H1 (cell line): ENCODE results near the gene XCL1. TPM values are rescaled to one million over a fixed set of nuclear protein-coding genes. Genes with fewer than 3 reads are reported as not detected.
A peak's percentile ranks its signal among the peaks of the same experiment; 100 is the strongest.

ENCODE experiments used
- CTCF ChIA-PET: fragments of 300-600 bp; sonication (Branson Sonifier 250); formaldehyde crosslinking; loops from one replicate; lab custom pipeline; 2021; ENCODE audit not compliant: partially characterized antibody; lab: Charles Lee
- POLR2A ChIA-PET: fragments of 300-600 bp; sonication (Branson Sonifier 250); formaldehyde crosslinking; loops from one replicate; lab custom pipeline; 2021; ENCODE audit warnings: inconsistent platforms; ENCODE audit not compliant: partially characterized antibody; lab: Charles Lee
- DNase-seq, 2 experiments: peaks; one replicate each; pipeline versions ENCODE4 v3.0.0 to v3.0.0-alpha.2; 2010 to 2022; ENCODE audit warnings: low spot score in 2 of 2, low read depth in 1 of 2, mixed read lengths in 1 of 2
- FAIRE-seq: peaks from 2 replicates; lab custom pipeline; 2011; peaks lifted over from hg19 to GRCh38; lab: Jason Lieb, UNC
- H2AFZ ChIP-seq: 2 replicates; pipeline ENCODE4 v1.8.1; 2012; ENCODE audit warnings: low read length, inconsistent platforms
- H2AK5ac ChIP-seq: 2 replicates; pipeline ENCODE4 v1.6.1; 2013; ENCODE audit warnings: low read depth, low read length
- H2BK120ac ChIP-seq: replicated peaks from 2 replicates; pipeline ENCODE3; 2013; ENCODE audit warnings: low read depth, low read length, inconsistent platforms
- H2BK12ac ChIP-seq: 2 replicates; pipeline ENCODE4 v1.6.1; 2013; ENCODE audit warnings: low read depth, low read length
- H2BK15ac ChIP-seq: 2 replicates; pipeline ENCODE4 v1.6.1; 2013; ENCODE audit warnings: low read length
- H2BK20ac ChIP-seq: 2 replicates; pipeline ENCODE4 v1.6.1; 2013; ENCODE audit warnings: low read length
- H2BK5ac ChIP-seq: 2 replicates; pipeline ENCODE4 v1.6.1; 2013; ENCODE audit warnings: low read depth, low read length
- H3K14ac ChIP-seq: 2 replicates; pipeline ENCODE4 v1.6.1; 2013; ENCODE audit warnings: inconsistent platforms; ENCODE audit not compliant: insufficient read length
- H3K18ac ChIP-seq: 2 replicates; pipeline ENCODE4 v1.6.1; 2013; ENCODE audit warnings: low read length; ENCODE audit errors: extremely low read depth
- H3K23ac ChIP-seq: 2 replicates; pipeline ENCODE4 v1.6.1; 2013; ENCODE audit warnings: inconsistent platforms; ENCODE audit not compliant: insufficient read length
- H3K23me2 ChIP-seq: 2 replicates; pipeline ENCODE4 v1.6.1; 2013; ENCODE audit warnings: low read depth, low read length
- H3K27ac ChIP-seq: 2 replicates; pipeline ENCODE4 v1.6.1; 2011; ENCODE audit warnings: low read depth, low read length, inconsistent platforms
- H3K27me3 ChIP-seq, 4 experiments: replicated peaks in 1 of 4; 1 replicate in 1 of 4; 2 replicates in 3 of 4; pipeline versions ENCODE4 v1.6.1 to v1.8.1; 2011 to 2013; ENCODE audit warnings: low read length in 3 of 4, mild to moderate bottlenecking in 3 of 4, inconsistent platforms in 2 of 4, mixed read lengths in 2 of 4, moderate library complexity in 1 of 4; ENCODE audit not compliant: control insufficient read depth in 3 of 4, insufficient read depth in 3 of 4; ENCODE audit errors: extremely low read depth in 1 of 4
- H3K36me3 ChIP-seq, 4 experiments: 2 replicates each; pipeline versions ENCODE4 v1.6.1 to v1.8.1; 2011 to 2013; ENCODE audit warnings: mild to moderate bottlenecking in 4 of 4, low read length in 3 of 4, moderate library complexity in 2 of 4, control low read depth in 1 of 4, inconsistent platforms in 1 of 4; ENCODE audit not compliant: insufficient read depth in 4 of 4, control insufficient read depth in 2 of 4
- H3K4ac ChIP-seq: replicated peaks from 2 replicates; pipeline ENCODE3; 2013; ENCODE audit warnings: low read length, low read depth, mixed read lengths, inconsistent platforms; ENCODE audit not compliant: insufficient read length
- H3K4me1 ChIP-seq, 4 experiments: replicated peaks in 1 of 4; 1 replicate in 1 of 4; 2 replicates in 3 of 4; pipeline versions ENCODE4 v1.6.1 to v1.8.1; 2011 to 2013; ENCODE audit warnings: low read length in 3 of 4, inconsistent platforms in 2 of 4, mixed read lengths in 1 of 4; ENCODE audit not compliant: insufficient read depth in 4 of 4, control insufficient read depth in 3 of 4
- H3K4me2 ChIP-seq, 2 experiments: 2 replicates each; pipeline versions ENCODE4 v1.6.1 to v1.8.1; 2011 to 2013; ENCODE audit warnings: low read depth in 2 of 2, low read length in 2 of 2, control low read depth in 1 of 2, inconsistent platforms in 1 of 2, mild to moderate bottlenecking in 1 of 2; ENCODE audit not compliant: insufficient read depth in 1 of 2
- H3K4me3 ChIP-seq, 4 experiments: fragments of 200-600, 300-600 bp in 1 of 4; sonication (generic), shearing (Covaris generic), sonication (Bioruptor Twin) in 1 of 4; 2 replicates each; pipeline versions ENCODE4 v1.5.1 to v1.8.1; 2011 to 2016; ENCODE audit warnings: low read length in 4 of 4, low read depth in 3 of 4, control low read depth in 2 of 4, inconsistent platforms in 2 of 4, mild to moderate bottlenecking in 2 of 4, mixed read lengths in 1 of 4, moderate library complexity in 1 of 4; ENCODE audit not compliant: insufficient read depth in 2 of 4; ENCODE audit errors: extremely low read depth in 1 of 4
- H3K56ac ChIP-seq: replicated peaks from 2 replicates; pipeline ENCODE3; 2013; ENCODE audit warnings: low read depth, mild to moderate bottlenecking, mixed read lengths, low read length, inconsistent platforms; ENCODE audit not compliant: insufficient read length
- H3K79me1 ChIP-seq: 2 replicates; pipeline ENCODE4 v1.6.1; 2013; ENCODE audit warnings: low read depth, low read length, control low read depth
- H3K79me2 ChIP-seq, 2 experiments: 2 replicates each; pipeline versions ENCODE4 v1.6.1 to v1.8.1; 2012 to 2013; ENCODE audit warnings: low read length in 2 of 2, mild to moderate bottlenecking in 2 of 2, inconsistent platforms in 1 of 2; ENCODE audit not compliant: insufficient read depth in 2 of 2, control insufficient read depth in 1 of 2
- H3K9ac ChIP-seq, 4 experiments: replicated peaks in 1 of 4; 1 replicate in 1 of 4; 2 replicates in 3 of 4; pipeline versions ENCODE4 v1.6.1 to v1.8.1; 2011 to 2013; ENCODE audit warnings: low read depth in 3 of 4, low read length in 3 of 4, control low read depth in 2 of 4, mild to moderate bottlenecking in 2 of 4, moderate library complexity in 2 of 4, inconsistent platforms in 1 of 4; ENCODE audit errors: extremely low read depth in 1 of 4
- H3K9me3 ChIP-seq, 2 experiments: 2 replicates each; pipeline versions ENCODE4 v1.6.1 to v1.8.1; 2012 to 2013; ENCODE audit warnings: mild to moderate bottlenecking in 2 of 2, moderate library complexity in 2 of 2, control low read depth in 1 of 2, inconsistent platforms in 1 of 2, low read depth in 1 of 2, low read length in 1 of 2, mixed read lengths in 1 of 2; ENCODE audit not compliant: insufficient read depth in 2 of 2
- H4K20me1 ChIP-seq, 2 experiments: replicated peaks in 1 of 2; 2 replicates each; pipeline versions ENCODE3 to v1.8.1; 2011 to 2013; ENCODE audit warnings: inconsistent platforms in 2 of 2, low read length in 2 of 2, mild to moderate bottlenecking in 1 of 2; ENCODE audit not compliant: insufficient read depth in 2 of 2, control insufficient read depth in 1 of 2
- H4K5ac ChIP-seq: 2 replicates; pipeline ENCODE4 v1.6.1; 2013; ENCODE audit warnings: low read length, low read depth, mixed read lengths, inconsistent platforms; ENCODE audit not compliant: insufficient read length
- H4K8ac ChIP-seq: 2 replicates; pipeline ENCODE4 v1.8.0; 2013; ENCODE audit warnings: mild to moderate bottlenecking, moderate library complexity, low read length, inconsistent platforms; ENCODE audit not compliant: insufficient read depth; ENCODE audit errors: extremely low read depth
- H4K91ac ChIP-seq: replicated peaks from 2 replicates; pipeline ENCODE3; 2013; ENCODE audit warnings: low read length, mixed read lengths, inconsistent platforms; ENCODE audit not compliant: insufficient read length
- CBX5 ChIP-seq: fragments of 300-800, 300-1000 bp; sonication (generic); IDR thresholded peaks from 2 replicates; pipeline ENCODE4 v1.7.1; 2016; ENCODE audit warnings: antibody characterized with exemption, low read length, low read depth
- CEBPB ChIP-seq: IDR thresholded peaks from 2 replicates; pipeline ENCODE4 v1.6.1; 2012; ENCODE audit warnings: low read depth, low read length
- EGR1 ChIP-seq: IDR thresholded peaks from 2 replicates; pipeline ENCODE4 v1.6.1; 2011; ENCODE audit warnings: low read depth, low read length, borderline replicate concordance
- RAD21 ChIP-seq, 2 experiments: IDR thresholded peaks in 1 of 2; conservative IDR thresholded peaks in 1 of 2; 2 replicates each; pipeline ENCODE4 v1.6.1; 2011; ENCODE audit warnings: low read depth in 2 of 2, low read length in 2 of 2, improper control_type of control experiment in 1 of 2, inconsistent platforms in 1 of 2, mild to moderate bottlenecking in 1 of 2, moderate library complexity in 1 of 2
- RBBP5 ChIP-seq: IDR thresholded peaks from 2 replicates; pipeline ENCODE4 v1.7.1; 2012; ENCODE audit warnings: low read depth, mild to moderate bottlenecking, inconsistent platforms, low read length, moderate library complexity, borderline replicate concordance
- RNF2 ChIP-seq: fragments of 200-900, 300-1000 bp; sonication (generic); IDR thresholded peaks from 2 replicates; pipeline ENCODE4 v1.7.1; 2016; ENCODE audit warnings: borderline replicate concordance, low read depth, mild to moderate bottlenecking, antibody characterized with exemption, low read length; ENCODE audit not compliant: poor library complexity, severe bottlenecking; ENCODE audit errors: missing control alignments
- RXRA ChIP-seq: IDR thresholded peaks from 2 replicates; pipeline ENCODE4 v1.6.1; 2011; ENCODE audit warnings: low read depth, mild to moderate bottlenecking, low read length, moderate library complexity; ENCODE audit not compliant: insufficient read depth
- SIRT6 ChIP-seq: IDR thresholded peaks from one replicate; pipeline ENCODE4 v1.7.1; 2012; ENCODE audit warnings: low read length, inconsistent platforms
- SP2 ChIP-seq: IDR thresholded peaks from 2 replicates; pipeline ENCODE4 v1.6.1; 2012; ENCODE audit warnings: mild to moderate bottlenecking, low read length, inconsistent platforms
- SRF ChIP-seq: IDR thresholded peaks from 2 replicates; pipeline ENCODE4 v1.6.1; 2011; ENCODE audit warnings: mild to moderate bottlenecking, low read depth, low read length, moderate library complexity
- WGBS, 2 experiments: shearing (Covaris generic) in 1 of 2; methylation state at CpG; one replicate each; pipeline versions ENCODE4 v1.1.6 to v1.1.7; 2013 to 2015; ENCODE audit warnings: low lambda C conversion rate in 2 of 2, mixed read lengths in 2 of 2, inconsistent platforms in 1 of 2, low coverage in 1 of 2, missing lambda C conversion rate in 1 of 2; ENCODE audit not compliant: insufficient replicate concordance in 2 of 2, insufficient coverage in 1 of 2, insufficient read length in 1 of 2; ENCODE audit errors: extremely low coverage in 1 of 2, missing lambda C conversion rate in 1 of 2; 5-methylcytosine and 5-hydroxymethylcytosine counted together
- polyA plus RNA-seq, 7 experiments: library from polyadenylated mRNA; depleted of rRNA in 3 of 7; stranded (reverse) in 5 of 7; unstranded in 2 of 7; fragments of >200 nt in 5 of 7; fragments of 200-250 nt in 2 of 7; gene quantifications; 1 replicate in 5 of 7; 2 replicates in 1 of 7; 4 replicates in 1 of 7; pipeline versions ENCODE4 v1.2.1 to v1.2.3, GENCODE V29; 2011 to 2013; ENCODE audit warnings: missing spikeins in 2 of 7, mixed read lengths in 2 of 7
- total RNA-seq: library from RNA; stranded (reverse); fragmentation: NEBNext Ultra II Directional; extraction: Animal tissue kit (Norgen Biotek cat#: 25700); gene quantifications from 2 replicates; pipeline ENCODE4 v1.2.1, GENCODE V29; 2021
- TF ChIP-seq, protein P1 (sequence below): IDR thresholded peaks from 2 replicates; pipeline ENCODE4 v1.6.1; 2012; ENCODE audit warnings: inconsistent platforms

The XCL1 gene
- total and polyA plus RNA-seq, 2 of the 8 experiments (the other 6 are each of a cell fraction or from before 2014, with no cell fraction given): 0.39 to 0.63 TPM

DNA sequence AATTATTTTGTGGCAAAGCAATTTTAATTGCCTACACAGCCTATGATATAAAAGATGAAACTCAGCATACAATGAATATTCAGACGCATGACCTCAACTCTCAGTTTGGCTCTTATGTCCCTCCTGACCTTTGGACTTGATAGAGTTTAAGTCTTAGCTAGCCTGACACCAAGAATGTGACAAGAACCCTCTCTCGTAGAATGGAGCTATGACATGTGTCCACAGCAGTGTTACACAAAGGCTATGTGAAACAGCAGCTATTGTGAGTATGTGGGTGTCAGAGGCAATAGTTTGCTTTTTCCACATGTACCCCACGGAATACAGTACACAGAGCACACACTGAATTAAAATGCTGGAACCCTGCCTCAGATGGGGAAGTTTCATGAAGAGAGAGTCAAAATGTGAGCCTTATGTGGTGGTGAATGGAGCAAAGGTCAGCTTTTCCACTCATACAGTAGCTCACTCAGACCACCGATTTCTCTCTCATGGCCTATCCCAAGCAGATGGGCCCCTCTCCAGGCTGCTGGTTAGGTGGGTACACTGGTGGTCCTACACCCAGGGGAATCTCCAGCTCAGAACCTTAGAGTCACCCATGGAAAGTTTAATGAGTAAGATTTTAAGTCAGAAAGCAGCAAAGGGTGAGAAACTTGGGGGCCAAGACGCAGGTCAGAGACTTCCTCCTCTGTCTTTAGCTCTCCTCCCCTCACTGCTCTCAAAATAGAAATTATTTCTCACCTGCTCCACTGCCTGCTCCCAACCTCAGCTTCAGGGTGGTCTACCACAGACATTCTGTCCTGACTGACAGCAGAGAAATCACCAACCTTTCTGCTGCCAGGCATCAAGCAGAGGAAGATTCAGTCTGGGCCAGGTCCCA is 22.5 kb upstream of the XCL1 start:
- H3K23me2 ChIP-seq: no peaks in the 10 kb centered on the region
- no peak overlapping the region for H3K23ac ChIP-seq
- H4K20me1 ChIP-seq: no peaks in the 10 kb centered on the region
- H4K5ac ChIP-seq: no peak overlapping the region
- 86% methylated on average over 5 of the region's 5 CpGs; no CpG with 5 or more reads in 1 of the 2 experiments for WGBS, 2 experiments
- no peak overlapping the region for H3K9ac ChIP-seq
- CTCF ChIA-PET: interaction anchor here (0.6 to 2.0 kb wide), 6 partner anchors 9 to 793 kb away, joined by 3 to 7 read pairs (median 6); no protein-coding TSS in a partner anchor
- H3K4me3 ChIP-seq: no peak overlapping the region
- no peaks in the 10 kb centered on the region for H3K9me3 ChIP-seq
- no peaks in the 10 kb centered on the region for H3K79me2 ChIP-seq
- no peak overlapping the region for H2BK12ac ChIP-seq
- 0 out of 2 replicates have a peak overlapping the region, but pooled peaks have one; percentile 3 for H3K27ac ChIP-seq
- H3K36me3 ChIP-seq: no peaks in the 10 kb centered on the region
- POLR2A ChIA-PET: no interaction called here
- TF ChIP-seq, protein P1, sequence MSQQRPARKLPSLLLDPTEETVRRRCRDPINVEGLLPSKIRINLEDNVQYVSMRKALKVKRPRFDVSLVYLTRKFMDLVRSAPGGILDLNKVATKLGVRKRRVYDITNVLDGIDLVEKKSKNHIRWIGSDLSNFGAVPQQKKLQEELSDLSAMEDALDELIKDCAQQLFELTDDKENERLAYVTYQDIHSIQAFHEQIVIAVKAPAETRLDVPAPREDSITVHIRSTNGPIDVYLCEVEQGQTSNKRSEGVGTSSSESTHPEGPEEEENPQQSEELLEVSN: no peak
- TF ChIP-seq RBBP5 (no peak), CBX5 (no peak), RNF2 (no peak), RAD21 (IDR thresholded peaks at IDR 0.05 in 1 of 2, conservative IDR thresholded peaks at IDR 0.05 in 1 of 2; ENCODE audit: low read depth in 2 of 2, low read length in 2 of 2) (no peak), SRF (no peak), RXRA (no peak), CEBPB (no peak), SIRT6 (no peak), EGR1 (no peak), SP2 (no peak)
- no peak overlapping the region for H3K18ac ChIP-seq
- H2BK15ac ChIP-seq: no peak overlapping the region
- no peak overlapping the region for H3K4me2 ChIP-seq
- H2BK5ac ChIP-seq: no peak overlapping the region
- H4K8ac ChIP-seq: no peak overlapping the region
- no peak overlapping the region for H2AK5ac ChIP-seq
- H4K91ac ChIP-seq: no peak overlapping the region
- H3K79me1 ChIP-seq: no peaks in the 10 kb centered on the region
- no peak overlapping the region for H2BK20ac ChIP-seq
- no peak for FAIRE-seq
- DNase-seq: no peak
- H2BK120ac ChIP-seq: no peak overlapping the region
- H3K4me1 ChIP-seq: no peaks in the 10 kb centered on the region; a peak in 1 of 7 replicates
- H3K14ac ChIP-seq: no peak overlapping the region
- H3K56ac ChIP-seq: no peak overlapping the region
- H2AFZ ChIP-seq: no peak overlapping the region
- H3K27me3 ChIP-seq: no peaks in the 10 kb centered on the region
- no peak overlapping the region for H3K4ac ChIP-seq
